ENCODE data around the gene ATOH8.

ATOH8 gene

GRCh38 chr2:85789271-85789670 is 35.5 kb downstream of the ATOH8 start:
- no peak for DNase-seq (ENCODE audit: low spot score)
- no peak for TF ChIP-seq CTCF (IDR thresholded peaks at IDR 0.05; ENCODE audit: extremely low read depth, missing control alignments)

DNA sequence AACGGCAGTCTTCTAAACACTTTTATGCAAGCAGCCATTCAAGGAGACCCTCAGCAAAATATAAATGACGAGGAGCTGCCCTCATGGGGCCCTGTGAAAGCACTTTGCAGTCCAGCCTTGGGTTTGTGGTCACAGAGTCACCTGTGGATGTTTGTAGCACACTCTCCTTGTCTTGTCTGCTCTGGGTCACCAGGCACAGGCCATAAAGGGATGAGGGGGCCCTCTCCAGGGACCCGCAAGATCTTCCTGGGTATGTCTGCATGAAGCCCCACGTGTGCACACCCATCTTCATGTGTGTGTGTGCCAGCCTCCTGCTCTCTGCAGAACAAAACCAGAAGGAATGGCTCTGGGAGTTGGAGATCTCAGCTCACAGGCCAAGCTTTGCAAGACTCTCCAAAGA is 36.2 kb downstream of the ATOH8 start:
- no peak for TF ChIP-seq CTCF (IDR thresholded peaks at IDR 0.05; ENCODE audit: extremely low read depth, missing control alignments)
- DNase-seq (ENCODE audit: low spot score), result no peak

- TF ChIP-seq CTCF (IDR thresholded peaks at IDR 0.05; ENCODE audit: extremely low read depth, missing control alignments), result no peak
- DNase-seq (ENCODE audit: low spot score), result no peak
Measured at GRCh38 chr2:85790499-85791188, 36.9 kb downstream of the ATOH8 start.

- no peak for DNase-seq (ENCODE audit: low spot score)
- no peak for TF ChIP-seq CTCF (IDR thresholded peaks at IDR 0.05; ENCODE audit: extremely low read depth, missing control alignments)
Measured at GRCh38 chr2:85791704-85792565, 38.1 kb downstream of the ATOH8 start.

GRCh38 chr2:85792783-85793441 is 39.1 kb downstream of the ATOH8 start:
- TF ChIP-seq CTCF (IDR thresholded peaks at IDR 0.05; ENCODE audit: extremely low read depth, missing control alignments), result no peak
- DNase-seq (ENCODE audit: low spot score), result no peak

DNA sequence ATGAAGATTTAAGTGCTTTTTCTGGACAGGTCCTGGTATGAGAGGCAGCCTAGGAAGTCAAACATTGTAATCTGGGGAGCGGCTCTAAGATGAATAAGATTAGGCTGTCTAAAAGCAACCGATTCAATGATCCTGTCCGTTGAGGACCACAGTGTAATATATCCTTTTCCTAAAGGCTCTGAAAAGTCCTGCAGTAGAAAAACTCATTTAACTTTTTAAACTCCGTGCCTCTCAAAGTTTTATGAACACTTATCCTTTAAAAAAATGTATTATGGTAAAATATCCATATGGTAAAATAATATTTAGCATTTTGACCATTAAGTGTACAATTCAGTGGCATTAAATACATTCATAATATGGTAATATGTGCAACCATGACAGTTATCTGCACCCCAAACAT is 39.8 kb downstream of the ATOH8 start:
- no peak for DNase-seq (ENCODE audit: low spot score)
- TF ChIP-seq CTCF (IDR thresholded peaks at IDR 0.05; ENCODE audit: extremely low read depth, missing control alignments), result no peak

GRCh38 chr2:85794038-85794441 is 40.2 kb downstream of the ATOH8 start:
- no peak for TF ChIP-seq CTCF (IDR thresholded peaks at IDR 0.05; ENCODE audit: extremely low read depth, missing control alignments)

More at GRCh38 chr2:85794038-85794441, 40.2 kb downstream of the ATOH8 start:
- DNase-seq (ENCODE audit: low spot score), result no peak
